HEK293T (cell line): Measurements from ENCODE around the gene NPC1L1.

Source experiments
- FOXK2 ChIP-seq: fragments of 450-650 bp; IDR thresholded peaks from 2 replicates; pipeline ENCODE4 v1.6.1; 2016; ENCODE audit warnings: mild to moderate bottlenecking
- FOXM1 ChIP-seq: fragments of 450-650 bp; IDR thresholded peaks from 2 replicates; pipeline ENCODE4 v1.6.1; 2017; ENCODE audit warnings: mild to moderate bottlenecking, borderline replicate concordance
- TARDBP ChIP-seq: fragments of 450-650 bp; IDR thresholded peaks from 2 replicates; pipeline ENCODE4 v1.6.1; 2016

DNA sequence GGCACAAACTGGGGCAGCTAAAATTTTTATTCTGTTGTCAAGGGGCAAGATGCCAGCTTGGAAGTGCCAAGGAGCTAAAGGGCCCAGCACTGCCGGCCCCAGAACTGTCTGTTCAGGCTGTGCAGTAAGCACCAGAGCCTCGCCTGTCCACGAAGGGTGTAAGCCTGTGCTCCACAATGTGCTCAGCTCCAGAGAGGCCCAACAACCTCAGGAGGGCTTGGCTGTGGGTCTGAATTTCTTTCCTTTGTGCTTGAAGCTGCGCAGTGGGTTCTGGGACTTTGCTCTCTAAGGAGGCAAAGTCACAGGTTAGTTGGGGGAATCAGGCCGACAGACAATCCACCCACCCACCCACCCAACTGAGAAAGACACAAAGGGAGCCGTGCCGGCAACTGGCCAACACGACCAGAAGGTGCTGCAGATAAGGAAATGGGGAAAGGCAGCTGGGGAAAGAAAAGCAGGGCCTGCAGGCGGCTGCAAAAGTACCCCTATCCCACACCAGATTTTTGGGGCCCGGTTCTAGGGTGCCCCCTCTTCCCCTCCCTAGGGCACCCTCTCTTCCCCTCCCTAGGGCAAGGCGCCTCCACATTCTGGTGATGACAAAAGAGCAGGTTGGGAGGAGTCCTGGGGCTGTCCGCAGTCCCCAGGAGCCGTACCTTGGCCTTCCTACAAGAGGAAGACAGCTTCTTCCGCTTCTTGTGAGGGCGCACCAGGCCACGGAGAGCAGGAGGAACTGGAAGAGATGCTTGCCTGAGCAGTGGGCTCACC, 24.8 kb upstream of the NPC1L1 start:
- TF ChIP-seq FOXM1 (no peak), FOXK2 (no peak), TARDBP (no peak)
